Osteoblast (primary cell): Measurements from ENCODE around the gene SLC51B. TPM values are rescaled to one million over a fixed set of nuclear protein-coding genes. Genes with fewer than 3 reads are reported as not detected.
A peak's percentile ranks its signal among the peaks of the same experiment; 100 is the strongest.

Source experiments
- DNase-seq: peaks from one replicate; pipeline ENCODE4 v3.0.0; 2011; ENCODE audit warnings: low spot score, mixed read lengths; ENCODE audit not compliant: insufficient read length; ENCODE audit errors: missing footprints
- H2AFZ ChIP-seq: 2 replicates; pipeline ENCODE4 v1.6.0; 2011; ENCODE audit warnings: mild to moderate bottlenecking, low read length
- H3K27ac ChIP-seq: 2 replicates; pipeline ENCODE4 v1.5.1; 2011; ENCODE audit warnings: mild to moderate bottlenecking, low read depth, low read length, moderate library complexity
- H3K27me3 ChIP-seq: 2 replicates; pipeline ENCODE4 v1.6.0; 2012; ENCODE audit warnings: mild to moderate bottlenecking, control low read depth, inconsistent platforms, low read length, moderate library complexity; ENCODE audit not compliant: insufficient read depth
- H3K36me3 ChIP-seq: 2 replicates; pipeline ENCODE4 v1.5.1; 2011; ENCODE audit warnings: mild to moderate bottlenecking, low read length, control low read depth, moderate library complexity; ENCODE audit not compliant: insufficient read depth
- H3K4me1 ChIP-seq: 2 replicates; pipeline ENCODE4 v1.5.1; 2011; ENCODE audit warnings: mild to moderate bottlenecking, low read length, control low read depth, moderate library complexity; ENCODE audit not compliant: insufficient read depth
- H3K4me2 ChIP-seq: 2 replicates; pipeline ENCODE4 v1.6.0; 2011; ENCODE audit warnings: mild to moderate bottlenecking, low read length; ENCODE audit not compliant: insufficient read depth
- H3K4me3 ChIP-seq: fragments of 200-600 bp; sonication (generic); 3 replicates; pipeline ENCODE4 v1.5.1; 2012; ENCODE audit warnings: mild to moderate bottlenecking, low read length, inconsistent platforms; ENCODE audit not compliant: insufficient read depth
- H3K79me2 ChIP-seq: 2 replicates; pipeline ENCODE4 v1.6.0; 2012; ENCODE audit warnings: mild to moderate bottlenecking, low read length, control low read depth, inconsistent platforms; ENCODE audit not compliant: insufficient read depth
- H3K9me3 ChIP-seq: 2 replicates; pipeline ENCODE4 v1.5.1; 2011; ENCODE audit warnings: low read depth, low read length, control low read depth
- H4K20me1 ChIP-seq: 2 replicates; pipeline ENCODE4 v1.6.0; 2012; ENCODE audit warnings: mild to moderate bottlenecking, low read length, control low read depth; ENCODE audit not compliant: insufficient read depth
- total RNA-seq: library from RNA; depleted of rRNA; stranded (reverse); fragments of >200 nt; gene quantifications from 2 replicates; pipeline ENCODE4 v1.2.3, GENCODE V29; 2012
- TF ChIP-seq, protein P1 (sequence below): IDR thresholded peaks from 2 replicates; pipeline ENCODE4 v1.5.1; 2011; ENCODE audit warnings: mild to moderate bottlenecking, low read depth, low read length, moderate library complexity; ENCODE audit errors: extremely low read depth

The SLC51B gene
- total RNA-seq, 1 donor = not detected

DNA sequence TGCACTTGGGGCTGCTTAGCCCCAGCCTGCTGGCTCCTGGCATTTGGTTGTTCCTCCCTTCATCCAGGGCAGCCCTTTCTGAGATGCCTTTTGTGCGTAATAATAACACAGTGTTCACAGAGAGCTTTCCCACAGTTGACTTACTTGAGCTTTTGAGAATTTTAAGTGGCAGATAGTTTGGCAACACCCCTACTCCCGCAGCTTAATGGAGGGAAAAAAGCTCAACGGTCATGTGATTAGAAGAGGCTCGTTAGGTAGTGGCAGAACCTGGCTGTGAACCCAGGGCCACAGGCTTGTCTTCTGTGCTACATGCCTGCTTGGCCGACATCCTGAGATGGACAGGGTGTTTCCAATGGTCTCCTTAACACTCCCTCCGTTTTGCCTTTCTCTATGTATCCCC, 36.1 kb downstream of the SLC51B start:
- peaks cover 37% of the 10 kb centered on the region for H3K27me3 ChIP-seq

DNA sequence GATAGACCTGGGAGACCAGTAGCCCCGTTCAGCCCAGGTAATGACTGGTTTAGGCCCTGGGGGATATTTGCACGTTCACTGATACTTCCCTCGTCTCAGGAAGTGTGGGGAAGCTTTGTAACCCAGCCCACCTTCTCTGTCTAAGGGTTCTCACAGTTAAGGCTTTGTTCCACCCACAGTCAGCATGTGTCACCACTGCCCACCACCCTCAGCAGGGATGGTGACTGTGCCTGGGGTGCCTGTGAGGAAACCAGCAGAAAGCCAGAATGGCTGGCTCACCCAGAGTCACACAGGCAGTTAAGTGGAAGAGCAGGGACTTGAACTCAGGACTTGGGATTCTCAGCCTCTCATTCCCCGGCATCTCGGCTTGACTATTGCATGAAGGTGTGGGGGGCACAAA, 36.6 kb downstream of the SLC51B start:
- no peaks in the 10 kb centered on the region for H3K4me1 ChIP-seq

More for the DNA sequence above, 36.1 kb downstream of the SLC51B start:
- Histone ChIP-seq H3K27ac (no peak overlapping the region), H3K36me3 (no peaks in the 10 kb centered on the region), H4K20me1 (no peaks in the 10 kb centered on the region), H3K4me2 (no peak overlapping the region), H3K79me2 (no peaks in the 10 kb centered on the region), H2AFZ (no peak overlapping the region), H3K4me3 (no peak overlapping the region), H3K4me1 (no peaks in the 10 kb centered on the region), H3K9me3 (no peaks in the 10 kb centered on the region)
- DNase-seq = no peak
- TF ChIP-seq, protein P1, sequence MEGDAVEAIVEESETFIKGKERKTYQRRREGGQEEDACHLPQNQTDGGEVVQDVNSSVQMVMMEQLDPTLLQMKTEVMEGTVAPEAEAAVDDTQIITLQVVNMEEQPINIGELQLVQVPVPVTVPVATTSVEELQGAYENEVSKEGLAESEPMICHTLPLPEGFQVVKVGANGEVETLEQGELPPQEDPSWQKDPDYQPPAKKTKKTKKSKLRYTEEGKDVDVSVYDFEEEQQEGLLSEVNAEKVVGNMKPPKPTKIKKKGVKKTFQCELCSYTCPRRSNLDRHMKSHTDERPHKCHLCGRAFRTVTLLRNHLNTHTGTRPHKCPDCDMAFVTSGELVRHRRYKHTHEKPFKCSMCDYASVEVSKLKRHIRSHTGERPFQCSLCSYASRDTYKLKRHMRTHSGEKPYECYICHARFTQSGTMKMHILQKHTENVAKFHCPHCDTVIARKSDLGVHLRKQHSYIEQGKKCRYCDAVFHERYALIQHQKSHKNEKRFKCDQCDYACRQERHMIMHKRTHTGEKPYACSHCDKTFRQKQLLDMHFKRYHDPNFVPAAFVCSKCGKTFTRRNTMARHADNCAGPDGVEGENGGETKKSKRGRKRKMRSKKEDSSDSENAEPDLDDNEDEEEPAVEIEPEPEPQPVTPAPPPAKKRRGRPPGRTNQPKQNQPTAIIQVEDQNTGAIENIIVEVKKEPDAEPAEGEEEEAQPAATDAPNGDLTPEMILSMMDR = no peak

DNA sequence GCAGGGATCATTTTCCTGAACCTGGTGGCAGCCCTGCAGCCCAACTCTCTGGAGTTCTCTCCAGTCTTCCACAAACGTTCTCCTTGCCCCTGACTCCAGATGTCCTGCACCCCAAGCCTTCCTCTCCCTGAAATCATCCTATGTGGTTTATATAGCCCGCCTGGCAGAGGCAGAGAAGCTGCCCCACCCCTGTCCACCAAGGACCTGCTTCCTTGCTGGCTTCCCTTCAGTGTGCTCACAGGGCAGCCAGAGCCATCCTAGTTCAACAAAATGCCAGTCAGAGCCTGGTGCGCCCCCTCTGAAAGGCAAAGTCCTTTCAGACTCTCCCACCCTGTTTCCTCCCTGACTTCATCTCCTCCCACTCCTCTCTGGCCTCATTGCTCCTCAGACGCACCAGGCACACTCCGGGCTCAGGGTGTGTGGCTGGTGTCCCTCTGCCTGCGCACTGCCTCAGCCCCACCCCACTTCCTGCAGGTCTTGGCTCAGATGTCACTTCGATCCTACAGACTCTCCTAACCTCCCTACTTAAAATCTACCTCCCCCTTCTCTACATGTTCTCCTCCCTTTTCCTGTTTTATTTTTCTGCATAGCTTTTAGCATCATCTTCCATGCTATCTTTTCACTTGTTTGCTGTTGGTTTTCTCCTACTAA, 37.2 kb downstream of the SLC51B start:
- TF ChIP-seq, protein P1 = no peak
- Histone ChIP-seq H2AFZ (no peak overlapping the region), H3K79me2 (no peaks in the 10 kb centered on the region), H3K4me1 (no peaks in the 10 kb centered on the region), H3K4me2 (no peak overlapping the region), H3K27ac (no peak overlapping the region), H3K36me3 (no peaks in the 10 kb centered on the region), H4K20me1 (no peaks in the 10 kb centered on the region), H3K27me3 (peaks cover 38% of the 10 kb centered on the region), H3K4me3 (no peak overlapping the region), H3K9me3 (no peaks in the 10 kb centered on the region)
- no peak for DNase-seq

More for the DNA sequence above, 36.6 kb downstream of the SLC51B start:
- Histone ChIP-seq H3K27ac (no peak overlapping the region), H3K9me3 (no peaks in the 10 kb centered on the region), H3K4me2 (no peak overlapping the region), H2AFZ (no peak overlapping the region), H3K36me3 (no peaks in the 10 kb centered on the region), H3K79me2 (no peaks in the 10 kb centered on the region), H4K20me1 (no peaks in the 10 kb centered on the region), H3K27me3 (peaks cover 38% of the 10 kb centered on the region), H3K4me3 (no peak overlapping the region)
- DNase-seq = no peak
- TF ChIP-seq, protein P1 = no peak

DNA sequence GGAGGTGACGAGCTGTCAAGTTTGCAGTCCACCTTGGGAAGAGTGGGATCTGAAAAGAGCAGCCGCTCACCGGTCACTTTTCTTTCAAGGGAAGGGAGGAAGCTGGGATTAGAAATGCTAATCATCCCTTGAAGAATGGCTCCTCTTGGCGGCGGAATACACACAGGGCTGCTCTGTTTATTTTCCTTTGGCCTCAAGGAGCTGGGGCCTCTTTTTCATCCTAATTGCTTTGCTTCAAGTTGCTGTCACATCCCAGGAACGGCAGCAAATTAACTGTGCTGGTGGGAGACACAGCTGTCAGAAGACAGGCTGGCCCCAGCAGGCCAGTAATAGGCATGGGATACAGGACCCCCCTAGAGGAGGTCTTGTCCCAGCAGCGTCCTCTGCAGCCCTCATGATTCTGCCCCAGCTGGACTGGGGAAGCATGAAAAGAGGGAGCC, 38.1 kb downstream of the SLC51B start:
- Histone ChIP-seq H3K4me3 (no peak overlapping the region), H3K36me3 (no peaks in the 10 kb centered on the region), H3K79me2 (no peaks in the 10 kb centered on the region), H4K20me1 (no peaks in the 10 kb centered on the region), H3K27me3 (peaks cover 38% of the 10 kb centered on the region), H3K4me1 (no peaks in the 10 kb centered on the region), H3K4me2 (no peak overlapping the region), H3K27ac (no peak overlapping the region), H3K9me3 (no peaks in the 10 kb centered on the region), H2AFZ (no peak overlapping the region)
- DNase-seq = peak; percentile 83
- TF ChIP-seq, protein P1 = peak; percentile 47
